ENCODE data around the gene STAT1.

DNA sequence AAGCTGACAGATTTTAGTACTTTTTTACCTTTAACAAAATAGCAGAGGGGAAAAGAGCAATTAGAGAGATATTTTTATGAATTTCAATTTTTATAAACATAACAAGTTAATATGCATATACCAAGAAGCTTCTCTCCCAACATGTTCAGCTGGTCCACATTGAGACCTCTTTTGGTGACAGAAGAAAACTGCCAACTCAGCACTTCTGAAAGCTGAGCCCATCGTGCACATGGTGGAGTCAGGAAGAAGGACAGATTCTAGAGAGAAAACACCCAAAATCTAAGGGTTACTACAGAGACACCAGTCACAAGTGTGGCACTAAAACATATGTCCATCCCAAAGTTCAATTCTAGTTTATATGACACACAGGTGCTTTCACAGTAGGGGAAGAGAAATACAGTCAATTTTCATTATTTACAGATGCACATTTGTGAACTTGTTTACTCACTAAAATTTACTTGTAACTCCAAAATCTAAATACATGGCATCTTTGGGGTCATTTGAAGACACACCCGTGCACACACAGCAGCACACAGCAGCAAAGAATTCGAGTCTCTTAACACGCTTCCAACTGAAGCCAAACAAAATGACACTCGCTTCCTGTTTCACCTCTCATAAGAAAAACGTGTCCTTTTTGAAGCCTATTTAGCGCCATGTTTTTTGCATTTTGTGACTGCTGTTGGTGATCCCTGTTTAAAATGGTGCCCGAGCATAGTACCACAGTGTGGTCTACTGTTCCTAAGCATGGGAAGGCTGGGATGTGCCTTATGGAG, 31.5 kb downstream of the STAT1 start:
- TF ChIP-seq, protein P1, sequence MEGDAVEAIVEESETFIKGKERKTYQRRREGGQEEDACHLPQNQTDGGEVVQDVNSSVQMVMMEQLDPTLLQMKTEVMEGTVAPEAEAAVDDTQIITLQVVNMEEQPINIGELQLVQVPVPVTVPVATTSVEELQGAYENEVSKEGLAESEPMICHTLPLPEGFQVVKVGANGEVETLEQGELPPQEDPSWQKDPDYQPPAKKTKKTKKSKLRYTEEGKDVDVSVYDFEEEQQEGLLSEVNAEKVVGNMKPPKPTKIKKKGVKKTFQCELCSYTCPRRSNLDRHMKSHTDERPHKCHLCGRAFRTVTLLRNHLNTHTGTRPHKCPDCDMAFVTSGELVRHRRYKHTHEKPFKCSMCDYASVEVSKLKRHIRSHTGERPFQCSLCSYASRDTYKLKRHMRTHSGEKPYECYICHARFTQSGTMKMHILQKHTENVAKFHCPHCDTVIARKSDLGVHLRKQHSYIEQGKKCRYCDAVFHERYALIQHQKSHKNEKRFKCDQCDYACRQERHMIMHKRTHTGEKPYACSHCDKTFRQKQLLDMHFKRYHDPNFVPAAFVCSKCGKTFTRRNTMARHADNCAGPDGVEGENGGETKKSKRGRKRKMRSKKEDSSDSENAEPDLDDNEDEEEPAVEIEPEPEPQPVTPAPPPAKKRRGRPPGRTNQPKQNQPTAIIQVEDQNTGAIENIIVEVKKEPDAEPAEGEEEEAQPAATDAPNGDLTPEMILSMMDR (IDR thresholded peaks at IDR 0.05), result no peak
- TF ChIP-seq EZH2phosphoT487 (IDR thresholded peaks at IDR 0.05) (no peak), EZH2 (IDR thresholded peaks at IDR 0.05) (no peak)

Data from neural progenitor cell (in vitro differentiated cells).